ENCODE results near the gene TMEM108.

TMEM108 gene

GRCh38 chr3:133408961-133409360 lies 370.8 kb downstream of the TMEM108 start:
- TF ChIP-seq ZNF23 (tag by site-specific recombination; IDR thresholded peaks at IDR 0.05; ENCODE audit: borderline replicate concordance), result no peak
- no peak for TF ChIP-seq ZNF19 (tag by site-specific recombination; IDR thresholded peaks at IDR 0.05; ENCODE audit: low read depth)
- TF ChIP-seq ZNF514 (tag by site-specific recombination; IDR thresholded peaks at IDR 0.05), result no peak
- TF ChIP-seq ZNF354C (tag by site-specific recombination; IDR thresholded peaks at IDR 0.05; ENCODE audit: borderline replicate concordance, low read depth), result no peak
- no peak for TF ChIP-seq ZBTB26 (tag by site-specific recombination; optimal IDR thresholded peaks at IDR 0.05)
- no peak for TF ChIP-seq ZNF76 (tag by site-specific recombination; IDR thresholded peaks at IDR 0.05; ENCODE audit: borderline replicate concordance, low read depth)
- H3K4me3 ChIP-seq (ENCODE audit: low read depth, low read length), result no peak overlapping the region
- POLR2A ChIA-PET, result no interaction called here
- CTCF ChIA-PET, result interaction anchor here (1.6 kb wide), 1 partner anchor 14 kb away, joined by 5 read pairs; no protein-coding TSS in a partner anchor
- no peaks in the 10 kb centered on the region for H3K36me3 ChIP-seq (ENCODE audit: control insufficient read depth in 2 of 2, insufficient read depth in 1 of 2, low read length in 2 of 2)
- no peaks in the 10 kb centered on the region for H3K9me3 ChIP-seq (ENCODE audit: control insufficient read depth, insufficient read depth, low read depth, low read length)
- H3K27ac ChIP-seq (ENCODE audit: extremely low read depth, low read depth, low read length), result no peak overlapping the region
- no peaks in the 10 kb centered on the region for H3K4me1 ChIP-seq (ENCODE audit: control insufficient read depth, insufficient read depth, low read length)

GRCh38 chr3:133410191-133410892 lies 372.2 kb downstream of the TMEM108 start:
- H3K4me1 ChIP-seq (ENCODE audit: control insufficient read depth, insufficient read depth, low read length), result no peaks in the 10 kb centered on the region
- CTCF ChIA-PET, result interaction anchor here (0.6 to 1.1 kb wide), 3 partner anchors 38 to 679 kb away, joined by 3 to 5 read pairs (median 4); no protein-coding TSS in a partner anchor
- POLR2A ChIA-PET, result no interaction called here
- peak; percentile 64 for TF ChIP-seq ZFHX2 (tag by site-specific recombination; conservative IDR thresholded peaks at IDR 0.05)
- no peak for TF ChIP-seq ZNF114 (tag by site-specific recombination; IDR thresholded peaks at IDR 0.05)
- TF ChIP-seq MZF1 (tag by site-specific recombination; IDR thresholded peaks at IDR 0.05; ENCODE audit: borderline replicate concordance), result no peak
- no peak for TF ChIP-seq SP7 (tag by site-specific recombination; IDR thresholded peaks at IDR 0.05)
- TF ChIP-seq ZNF146 (tag by site-specific recombination; IDR thresholded peaks at IDR 0.05), result no peak
- TF ChIP-seq ZNF701 (tag by site-specific recombination; IDR thresholded peaks at IDR 0.05), result no peak
- TF ChIP-seq PRDM1 (tag by site-specific recombination; IDR thresholded peaks at IDR 0.05), result no peak
- TF ChIP-seq EGR2 (tag by site-specific recombination; IDR thresholded peaks at IDR 0.05; ENCODE audit: low read depth), result peak; percentile 65
- no peak for TF ChIP-seq GLI4 (tag by site-specific recombination; IDR thresholded peaks at IDR 0.05)
- TF ChIP-seq REPIN1 (tag by site-specific recombination; IDR thresholded peaks at IDR 0.05; ENCODE audit: low read depth), result no peak
- TF ChIP-seq ZNF548 (tag by site-specific recombination; IDR thresholded peaks at IDR 0.05), result no peak
- no peak for TF ChIP-seq ZNF391 (tag by site-specific recombination; IDR thresholded peaks at IDR 0.05; ENCODE audit: borderline replicate concordance, low read depth)
- no peaks in the 10 kb centered on the region for H3K9me3 ChIP-seq (ENCODE audit: control insufficient read depth, insufficient read depth, low read depth, low read length)
- H3K4me3 ChIP-seq (ENCODE audit: low read depth, low read length), result peak overlapping the region; percentile 16; the same call in 1 of the 2 replicates
- no peak overlapping the region for H3K27ac ChIP-seq (ENCODE audit: extremely low read depth, low read depth, low read length)
- H3K36me3 ChIP-seq (ENCODE audit: control insufficient read depth in 2 of 2, insufficient read depth in 1 of 2, low read length in 2 of 2), result no peaks in the 10 kb centered on the region

GRCh38 chr3:133412183-133413132 lies 374.3 kb downstream of the TMEM108 start:
- POLR2A ChIA-PET, result no interaction called here
- TF ChIP-seq, protein P1, sequence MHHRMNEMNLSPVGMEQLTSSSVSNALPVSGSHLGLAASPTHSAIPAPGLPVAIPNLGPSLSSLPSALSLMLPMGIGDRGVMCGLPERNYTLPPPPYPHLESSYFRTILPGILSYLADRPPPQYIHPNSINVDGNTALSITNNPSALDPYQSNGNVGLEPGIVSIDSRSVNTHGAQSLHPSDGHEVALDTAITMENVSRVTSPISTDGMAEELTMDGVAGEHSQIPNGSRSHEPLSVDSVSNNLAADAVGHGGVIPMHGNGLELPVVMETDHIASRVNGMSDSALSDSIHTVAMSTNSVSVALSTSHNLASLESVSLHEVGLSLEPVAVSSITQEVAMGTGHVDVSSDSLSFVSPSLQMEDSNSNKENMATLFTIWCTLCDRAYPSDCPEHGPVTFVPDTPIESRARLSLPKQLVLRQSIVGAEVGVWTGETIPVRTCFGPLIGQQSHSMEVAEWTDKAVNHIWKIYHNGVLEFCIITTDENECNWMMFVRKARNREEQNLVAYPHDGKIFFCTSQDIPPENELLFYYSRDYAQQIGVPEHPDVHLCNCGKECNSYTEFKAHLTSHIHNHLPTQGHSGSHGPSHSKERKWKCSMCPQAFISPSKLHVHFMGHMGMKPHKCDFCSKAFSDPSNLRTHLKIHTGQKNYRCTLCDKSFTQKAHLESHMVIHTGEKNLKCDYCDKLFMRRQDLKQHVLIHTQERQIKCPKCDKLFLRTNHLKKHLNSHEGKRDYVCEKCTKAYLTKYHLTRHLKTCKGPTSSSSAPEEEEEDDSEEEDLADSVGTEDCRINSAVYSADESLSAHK (tag by site-specific recombination; IDR thresholded peaks at IDR 0.05), result 0 out of 2 replicates have a peak, but pooled peaks have one; percentile 40
- peak; percentile 29; the same call in 1 of the 2 replicates for TF ChIP-seq ZNF600 (tag by site-specific recombination; IDR thresholded peaks at IDR 0.05)
- no peak for TF ChIP-seq ZNF558 (tag by site-specific recombination; IDR thresholded peaks at IDR 0.05)
- no peak for TF ChIP-seq ZFP69B (tag by site-specific recombination; IDR thresholded peaks at IDR 0.05)
- TF ChIP-seq ZNF112 (tag by site-specific recombination; IDR thresholded peaks at IDR 0.05), result no peak
- peak; percentile 60; the same call in 1 of the 2 replicates for TF ChIP-seq ZNF768 (tag by site-specific recombination; IDR thresholded peaks at IDR 0.05)
- peak; percentile 33; the same call in 1 of the 2 replicates for TF ChIP-seq ZBTB17 (tag by site-specific recombination; IDR thresholded peaks at IDR 0.05)
- TF ChIP-seq, protein P2, sequence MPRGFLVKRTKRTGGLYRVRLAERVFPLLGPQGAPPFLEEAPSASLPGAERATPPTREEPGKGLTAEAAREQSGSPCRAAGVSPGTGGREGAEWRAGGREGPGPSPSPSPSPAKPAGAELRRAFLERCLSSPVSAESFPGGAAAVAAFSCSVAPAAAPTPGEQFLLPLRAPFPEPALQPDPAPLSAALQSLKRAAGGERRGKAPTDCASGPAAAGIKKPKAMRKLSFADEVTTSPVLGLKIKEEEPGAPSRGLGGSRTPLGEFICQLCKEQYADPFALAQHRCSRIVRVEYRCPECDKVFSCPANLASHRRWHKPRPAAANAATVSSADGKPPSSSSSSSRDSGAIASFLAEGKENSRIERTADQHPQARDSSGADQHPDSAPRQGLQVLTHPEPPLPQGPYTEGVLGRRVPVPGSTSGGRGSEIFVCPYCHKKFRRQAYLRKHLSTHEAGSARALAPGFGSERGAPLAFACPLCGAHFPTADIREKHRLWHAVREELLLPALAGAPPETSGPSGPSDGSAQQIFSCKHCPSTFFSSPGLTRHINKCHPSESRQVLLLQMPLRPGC (tag by site-specific recombination; IDR thresholded peaks at IDR 0.05), result no peak
- Histone ChIP-seq H3K4me3 (ENCODE audit: low read depth, low read length) (no peak overlapping the region), H3K27ac (ENCODE audit: extremely low read depth, low read depth, low read length) (no peak overlapping the region), H3K36me3 (ENCODE audit: control insufficient read depth in 2 of 2, insufficient read depth in 1 of 2, low read length in 2 of 2) (no peaks in the 10 kb centered on the region), H3K4me1 (ENCODE audit: control insufficient read depth, insufficient read depth, low read length) (no peaks in the 10 kb centered on the region), H3K9me3 (ENCODE audit: control insufficient read depth, insufficient read depth, low read depth, low read length) (no peaks in the 10 kb centered on the region)
- CTCF ChIA-PET, result no interaction called here

Measured in HEK293 (cell line).